Measurements from ENCODE around the gene ZFAND3.

The ZFAND3 gene

GRCh38 chr6:38137608-38138265, 318.2 kb downstream of the ZFAND3 start:
- Histone ChIP-seq H3K9ac (ENCODE audit: low read depth, low read length) (peak overlapping the region; percentile 37; the same call in 1 of the 2 replicates), H3K27me3 (ENCODE audit: insufficient read depth, low read length) (no peaks in the 10 kb centered on the region), H3K4me3 (ENCODE audit: low read length) (peak overlapping the region; percentile 41; the same call in 1 of the 2 replicates), H3K27ac (ENCODE audit: low read length) (peak overlapping the region; percentile 35), H3K36me3 (ENCODE audit: insufficient read depth, low read depth, low read length) (no peaks in the 10 kb centered on the region), H3K4me1 (ENCODE audit: insufficient read depth, low read length) (peaks cover 25% of the 10 kb centered on the region; the same call in 1 of the 2 replicates), H3K9me3 (ENCODE audit: insufficient read depth, low read depth, low read length) (no peaks in the 10 kb centered on the region)

GRCh38 chr6:38138374-38138773, 318.8 kb downstream of the ZFAND3 start:
- Histone ChIP-seq H3K4me1 (ENCODE audit: insufficient read depth, low read length) (peaks cover 25% of the 10 kb centered on the region; the same call in 1 of the 2 replicates), H3K4me3 (ENCODE audit: low read length) (peak overlapping the region; percentile 50; the same call in 1 of the 2 replicates), H3K27me3 (ENCODE audit: insufficient read depth, low read length) (no peaks in the 10 kb centered on the region), H3K9me3 (ENCODE audit: insufficient read depth, low read depth, low read length) (no peaks in the 10 kb centered on the region), H3K27ac (ENCODE audit: low read length) (peak overlapping the region; percentile 35), H3K36me3 (ENCODE audit: insufficient read depth, low read depth, low read length) (no peaks in the 10 kb centered on the region), H3K9ac (ENCODE audit: low read depth, low read length) (peak overlapping the region; percentile 37; the same call in 1 of the 2 replicates)

- Histone ChIP-seq H3K9me3 (ENCODE audit: insufficient read depth, low read depth, low read length) (no peaks in the 10 kb centered on the region), H3K4me1 (ENCODE audit: insufficient read depth, low read length) (peaks cover 39% of the 10 kb centered on the region; the same call in 1 of the 2 replicates), H3K27ac (ENCODE audit: low read length) (no peak overlapping the region), H3K4me3 (ENCODE audit: low read length) (no peak overlapping the region), H3K27me3 (ENCODE audit: insufficient read depth, low read length) (no peaks in the 10 kb centered on the region), H3K36me3 (ENCODE audit: insufficient read depth, low read depth, low read length) (no peaks in the 10 kb centered on the region), H3K9ac (ENCODE audit: low read depth, low read length) (no peak overlapping the region)
Measured at GRCh38 chr6:38141085-38141484, 321.6 kb downstream of the ZFAND3 start.

GRCh38 chr6:38141716-38142115, 322.2 kb downstream of the ZFAND3 start:
- no peak overlapping the region for H3K9ac ChIP-seq (ENCODE audit: low read depth, low read length)
- no peaks in the 10 kb centered on the region for H3K36me3 ChIP-seq (ENCODE audit: insufficient read depth, low read depth, low read length)
- peaks cover 38% of the 10 kb centered on the region; the same call in 1 of the 2 replicates for H3K4me1 ChIP-seq (ENCODE audit: insufficient read depth, low read length)
- H3K27ac ChIP-seq (ENCODE audit: low read length): no peak overlapping the region
- no peaks in the 10 kb centered on the region for H3K9me3 ChIP-seq (ENCODE audit: insufficient read depth, low read depth, low read length)
- H3K4me3 ChIP-seq (ENCODE audit: low read length): no peak overlapping the region
- H3K27me3 ChIP-seq (ENCODE audit: insufficient read depth, low read length): no peaks in the 10 kb centered on the region

GRCh38 chr6:38142178-38142902, 322.8 kb downstream of the ZFAND3 start:
- Histone ChIP-seq H3K4me3 (ENCODE audit: low read length) (no peak overlapping the region), H3K9me3 (ENCODE audit: insufficient read depth, low read depth, low read length) (no peaks in the 10 kb centered on the region), H3K4me1 (ENCODE audit: insufficient read depth, low read length) (peaks cover 34% of the 10 kb centered on the region; the same call in 1 of the 2 replicates), H3K27me3 (ENCODE audit: insufficient read depth, low read length) (no peaks in the 10 kb centered on the region), H3K36me3 (ENCODE audit: insufficient read depth, low read depth, low read length) (no peaks in the 10 kb centered on the region), H3K27ac (ENCODE audit: low read length) (no peak overlapping the region), H3K9ac (ENCODE audit: low read depth, low read length) (no peak overlapping the region)

GRCh38 chr6:38143191-38144150, 323.9 kb downstream of the ZFAND3 start:
- H3K27ac ChIP-seq (ENCODE audit: low read length): no peak overlapping the region
- peaks cover 25% of the 10 kb centered on the region; the same call in 1 of the 2 replicates for H3K4me1 ChIP-seq (ENCODE audit: insufficient read depth, low read length)
- no peaks in the 10 kb centered on the region for H3K36me3 ChIP-seq (ENCODE audit: insufficient read depth, low read depth, low read length)
- no peaks in the 10 kb centered on the region for H3K9me3 ChIP-seq (ENCODE audit: insufficient read depth, low read depth, low read length)
- H3K27me3 ChIP-seq (ENCODE audit: insufficient read depth, low read length): no peaks in the 10 kb centered on the region
- no peak overlapping the region for H3K9ac ChIP-seq (ENCODE audit: low read depth, low read length)
- no peak overlapping the region for H3K4me3 ChIP-seq (ENCODE audit: low read length)

GRCh38 chr6:38144365-38144945, 324.9 kb downstream of the ZFAND3 start:
- Histone ChIP-seq H3K9ac (ENCODE audit: low read depth, low read length) (no peak overlapping the region), H3K27ac (ENCODE audit: low read length) (no peak overlapping the region), H3K9me3 (ENCODE audit: insufficient read depth, low read depth, low read length) (no peaks in the 10 kb centered on the region), H3K4me1 (ENCODE audit: insufficient read depth, low read length) (peaks cover 22% of the 10 kb centered on the region; the same call in 1 of the 2 replicates), H3K36me3 (ENCODE audit: insufficient read depth, low read depth, low read length) (no peaks in the 10 kb centered on the region), H3K4me3 (ENCODE audit: low read length) (no peak overlapping the region), H3K27me3 (ENCODE audit: insufficient read depth, low read length) (no peaks in the 10 kb centered on the region)

- Histone ChIP-seq H3K9ac (ENCODE audit: low read depth, low read length) (no peak overlapping the region), H3K27ac (ENCODE audit: low read length) (no peak overlapping the region)
Measured at GRCh38 chr6:38146021-38146733, 326.6 kb downstream of the ZFAND3 start.

GRCh38 chr6:38146734-38147027, 327.2 kb downstream of the ZFAND3 start:
- H3K4me1 ChIP-seq (ENCODE audit: insufficient read depth, low read length): peaks cover 23% of the 10 kb centered on the region; the same call in 1 of the 2 replicates

More at GRCh38 chr6:38146021-38146733, 326.6 kb downstream of the ZFAND3 start:
- Histone ChIP-seq H3K9me3 (ENCODE audit: insufficient read depth, low read depth, low read length) (no peaks in the 10 kb centered on the region), H3K27me3 (ENCODE audit: insufficient read depth, low read length) (no peaks in the 10 kb centered on the region), H3K4me3 (ENCODE audit: low read length) (no peak overlapping the region), H3K36me3 (ENCODE audit: insufficient read depth, low read depth, low read length) (no peaks in the 10 kb centered on the region), H3K4me1 (ENCODE audit: insufficient read depth, low read length) (peaks cover 23% of the 10 kb centered on the region; the same call in 1 of the 2 replicates)

GRCh38 chr6:38148606-38149005, 329.1 kb downstream of the ZFAND3 start:
- Histone ChIP-seq H3K36me3 (ENCODE audit: insufficient read depth, low read depth, low read length) (no peaks in the 10 kb centered on the region; the same call in 1 of the 2 replicates), H3K27ac (ENCODE audit: low read length) (no peak overlapping the region), H3K9ac (ENCODE audit: low read depth, low read length) (no peak overlapping the region), H3K4me3 (ENCODE audit: low read length) (no peak overlapping the region), H3K9me3 (ENCODE audit: insufficient read depth, low read depth, low read length) (no peaks in the 10 kb centered on the region), H3K4me1 (ENCODE audit: insufficient read depth, low read length) (peaks cover 23% of the 10 kb centered on the region; the same call in 1 of the 2 replicates), H3K27me3 (ENCODE audit: insufficient read depth, low read length) (no peaks in the 10 kb centered on the region)

More at GRCh38 chr6:38146734-38147027, 327.2 kb downstream of the ZFAND3 start:
- H3K27me3 ChIP-seq (ENCODE audit: insufficient read depth, low read length): no peaks in the 10 kb centered on the region
- no peak overlapping the region for H3K9ac ChIP-seq (ENCODE audit: low read depth, low read length)
- no peaks in the 10 kb centered on the region for H3K36me3 ChIP-seq (ENCODE audit: insufficient read depth, low read depth, low read length)
- no peaks in the 10 kb centered on the region for H3K9me3 ChIP-seq (ENCODE audit: insufficient read depth, low read depth, low read length)
- H3K4me3 ChIP-seq (ENCODE audit: low read length): no peak overlapping the region
- H3K27ac ChIP-seq (ENCODE audit: low read length): no peak overlapping the region
